CD4-positive, alpha-beta T cell (primary cell): ENCODE data around the gene RBCK1. TPM values are rescaled to one million over a fixed set of nuclear protein-coding genes. Genes with fewer than 3 reads are reported as not detected.

Experiments
- ATAC-seq: fragments of 200-7000 bp; cut with Tn5 transposase; one replicate; pipeline ENCODE4 v1.10.0; 2022; ENCODE audit warnings: mild to moderate bottlenecking; ENCODE audit not compliant: poor library complexity
- CTCF ChIA-PET: fragments of 350-600 bp; sonication (Branson Sonifier 250); formaldehyde crosslinking; loops from one replicate; lab custom pipeline; 2021; ENCODE audit warnings: antibody characterized with exemption, inconsistent platforms; lab: Charles Lee
- POLR2A ChIA-PET: fragments of 350-600 bp; sonication (Branson Sonifier 250); formaldehyde crosslinking; loops from one replicate; lab custom pipeline; 2021; ENCODE audit warnings: antibody characterized with exemption, inconsistent platforms; lab: Charles Lee
- DNase-seq, 14 experiments: peaks; one replicate each; pipeline ENCODE4 v3.0.0-alpha.2; 2013 to 2020; ENCODE audit warnings: mixed read lengths in 2 of 14
- H3K27ac ChIP-seq, 2 donors: one replicate each; pipeline versions ENCODE4 v1.5.1 to v1.7.0; 2013; ENCODE audit warnings: low read length in 2 of 2, low read depth in 1 of 2, mild to moderate bottlenecking in 1 of 2
- H3K27me3 ChIP-seq, 2 experiments: 1 replicate in 1 of 2; 2 replicates in 1 of 2; pipeline versions ENCODE4 v1.6.1 to v1.7.0; 2013; ENCODE audit warnings: low read length in 2 of 2, control low read depth in 1 of 2, mild to moderate bottlenecking in 1 of 2, moderate library complexity in 1 of 2; ENCODE audit not compliant: insufficient read depth in 2 of 2, control insufficient read depth in 1 of 2
- H3K36me3 ChIP-seq: one replicate; pipeline ENCODE4 v1.6.1; 2013; ENCODE audit warnings: low read length, control low read depth; ENCODE audit not compliant: insufficient read depth
- H3K4me1 ChIP-seq: one replicate; pipeline ENCODE4 v1.6.1; 2013; ENCODE audit warnings: low read length, control low read depth; ENCODE audit not compliant: insufficient read depth
- H3K4me3 ChIP-seq: one replicate; pipeline ENCODE4 v1.5.1; 2013; ENCODE audit warnings: mild to moderate bottlenecking, low read length, moderate library complexity
- H3K9me3 ChIP-seq, 2 experiments: 1 replicate in 1 of 2; 2 replicates in 1 of 2; pipeline versions ENCODE4 v1.6.1 to v1.7.0; 2013; ENCODE audit warnings: low read length in 2 of 2, mild to moderate bottlenecking in 2 of 2, control low read depth in 1 of 2, moderate library complexity in 1 of 2; ENCODE audit not compliant: control insufficient read depth in 1 of 2, insufficient read depth in 1 of 2
- H3K27ac Mint-ChIP-seq: one replicate; pipeline ENCODE4 v1.8.0; 2020; ENCODE audit warnings: mixed read lengths
- H3K27me3 Mint-ChIP-seq: one replicate; pipeline ENCODE4 v1.8.0; 2021; ENCODE audit warnings: mixed read lengths
- H3K36me3 Mint-ChIP-seq: one replicate; pipeline ENCODE4 v1.8.0; 2021; ENCODE audit warnings: low read depth, mixed read lengths
- H3K4me1 Mint-ChIP-seq: one replicate; pipeline ENCODE4 v1.8.0; 2021; ENCODE audit warnings: low read depth, mixed read lengths
- H3K4me3 Mint-ChIP-seq: one replicate; pipeline ENCODE4 v1.8.0; 2020; ENCODE audit warnings: mild to moderate bottlenecking, mixed read lengths
- H3K9me3 Mint-ChIP-seq: one replicate; pipeline ENCODE4 v1.8.0; 2020; ENCODE audit warnings: mixed read lengths
- CTCF ChIP-seq: fragments of 200-600 bp; IDR thresholded peaks from one replicate; pipeline ENCODE4 v1.8.0; 2022; ENCODE audit warnings: antibody characterized with exemption, mild to moderate bottlenecking
- intact Hi-C, 2 experiments: fragments of 100-400 bp; cut with DNase I in 1 of 2; cut with micrococcal nuclease in 1 of 2; formaldehyde crosslinking; loops; one replicate each; pipeline versions ENCODE4 v1.15.1 to v1.9.0; 2023 to 2025; cut with DNase I, micrococcal nuclease
- total RNA-seq, 174 experiments: library from RNA in 2 of 174; stranded (reverse) in 2 of 174; gene quantifications; one replicate each; pipeline ENCODE4 v1.2.3 and lab custom pipeline; 2021 to 2026

The RBCK1 gene
- total RNA-seq, 2 experiments from 2014 or later, result 53.3 to 57.3 TPM

- intact Hi-C loops, result no loop called here
- DNase-seq (no peak), ATAC-seq (no peak)
- ChIA-PET POLR2A (no interaction called here), CTCF (no interaction called here)
- no peaks in the 10 kb centered on the region for H3K27me3 Mint-ChIP-seq
- no peaks in the 10 kb centered on the region for H3K9me3 Mint-ChIP-seq
- peaks cover 36% of the 10 kb centered on the region for H3K4me1 Mint-ChIP-seq
- no peaks in the 10 kb centered on the region for H3K36me3 Mint-ChIP-seq
- no peak overlapping the region for H3K4me3 Mint-ChIP-seq
- Histone ChIP-seq H3K27ac (no peak overlapping the region), H3K36me3 (no peaks in the 10 kb centered on the region), H3K27me3 (no peaks in the 10 kb centered on the region), H3K4me1 (peaks cover 30% of the 10 kb centered on the region), H3K9me3 (no peaks in the 10 kb centered on the region), H3K4me3 (no peak overlapping the region)
- H3K27ac Mint-ChIP-seq, result no peak overlapping the region
- no peak for TF ChIP-seq CTCF
These were observed 39.2 kb upstream of the RBCK1 start for GRCh38 chr20:368915-369314.

- ChIA-PET POLR2A (no interaction called here), CTCF (no interaction called here)
- H3K9me3 Mint-ChIP-seq, result no peaks in the 10 kb centered on the region
- TF ChIP-seq CTCF, result no peak
- Histone ChIP-seq H3K27me3 (no peaks in the 10 kb centered on the region), H3K27ac (no peak overlapping the region), H3K4me3 (no peak overlapping the region), H3K4me1 (peaks cover 27% of the 10 kb centered on the region), H3K9me3 (no peaks in the 10 kb centered on the region), H3K36me3 (no peaks in the 10 kb centered on the region)
- no peak overlapping the region for H3K27ac Mint-ChIP-seq
- ATAC-seq (no peak), DNase-seq (no peak)
- H3K4me1 Mint-ChIP-seq, result peaks cover 29% of the 10 kb centered on the region
- no peaks in the 10 kb centered on the region for H3K36me3 Mint-ChIP-seq
- no peak overlapping the region for H3K4me3 Mint-ChIP-seq
- intact Hi-C loops, result no loop called here
- no peaks in the 10 kb centered on the region for H3K27me3 Mint-ChIP-seq
These were observed 37.9 kb upstream of the RBCK1 start for GRCh38 chr20:370151-370600.

- Mint-ChIP-seq H3K27me3 (no peaks in the 10 kb centered on the region), H3K4me3 (no peak overlapping the region), H3K27ac (no peak overlapping the region), H3K36me3 (no peaks in the 10 kb centered on the region), H3K4me1 (peaks cover 20% of the 10 kb centered on the region), H3K9me3 (no peaks in the 10 kb centered on the region)
- ATAC-seq (no peak), DNase-seq (no peak)
- Histone ChIP-seq H3K36me3 (no peaks in the 10 kb centered on the region), H3K27ac (no peak overlapping the region), H3K4me1 (peaks cover 17% of the 10 kb centered on the region), H3K9me3 (no peaks in the 10 kb centered on the region), H3K4me3 (no peak overlapping the region), H3K27me3 (no peaks in the 10 kb centered on the region)
- no peak for TF ChIP-seq CTCF
- CTCF ChIA-PET, result no interaction called here
- POLR2A ChIA-PET, result interaction anchor here (0.6 kb wide), 1 partner anchor 281 kb away, joined by 3 read pairs; no protein-coding TSS in a partner anchor
- intact Hi-C loops, result no loop called here
These were observed 36.9 kb upstream of the RBCK1 start for GRCh38 chr20:370977-371754.
